Activated CD8-positive, alpha-beta memory T cell treated with anti-CD3 and anti-CD28 coated beads, Interleukin-2, amount 50 U/mL, for 24 hours (primary cell): ENCODE measurements around the gene EBF4.
"Not testable (repeated sequence)": the region's sequence is repeated elsewhere in the genome, so short reads cannot be mapped to it uniquely, and the experiment has no call there.

Experiments
- DNase-seq: peaks from one replicate; pipeline ENCODE4 v3.0.0-alpha.2; 2020; ENCODE audit errors: extremely low read depth

EBF4 gene

GRCh38 chr20:2673453-2673852, 19.1 kb upstream of the EBF4 start:
- no peak for DNase-seq

GRCh38 chr20:2680046-2680445, 12.5 kb upstream of the EBF4 start:
- DNase-seq = no peak

GRCh38 chr20:2682040-2682439, 10.5 kb upstream of the EBF4 start:
- not testable (repeated sequence) for DNase-seq

- not testable (repeated sequence) for DNase-seq
Measured at GRCh38 chr20:2684817-2685216, 7.8 kb upstream of the EBF4 start.

GRCh38 chr20:2687514-2687913, 5.1 kb upstream of the EBF4 start:
- DNase-seq = no peak

GRCh38 chr20:2688041-2688591, 4.5 kb upstream of the EBF4 start:
- DNase-seq = peak; percentile 39

GRCh38 chr20:2690213-2690612, 2.4 kb upstream of the EBF4 start:
- no peak for DNase-seq

GRCh38 chr20:2690718-2691117, 1.9 kb upstream of the EBF4 start:
- no peak for DNase-seq

- DNase-seq = no peak
Measured at GRCh38 chr20:2691127-2691526, 1.5 kb upstream of the EBF4 start.

- DNase-seq = no peak
Measured at GRCh38 chr20:2691663-2692035, 931 bp upstream of the EBF4 start.

- no peak for DNase-seq
Measured at GRCh38 chr20:2692886-2693285, 306 bp downstream of the EBF4 start.

GRCh38 chr20:2693286-2694007, 867 bp downstream of the EBF4 start:
- DNase-seq = peak; percentile 9

- no peak for DNase-seq
Measured at GRCh38 chr20:2694008-2694471, 1.5 kb downstream of the EBF4 start.

GRCh38 chr20:2694519-2694918, 1.9 kb downstream of the EBF4 start:
- DNase-seq = no peak

GRCh38 chr20:2695206-2695983, 2.8 kb downstream of the EBF4 start:
- DNase-seq = no peak

GRCh38 chr20:2695984-2696525, 3.5 kb downstream of the EBF4 start:
- not testable (repeated sequence) for DNase-seq

- DNase-seq = no peak
Measured at GRCh38 chr20:2696646-2697045, 4.1 kb downstream of the EBF4 start.

GRCh38 chr20:2697768-2698167, 5.2 kb downstream of the EBF4 start:
- no peak for DNase-seq

- DNase-seq = no peak
Measured at GRCh38 chr20:2698186-2698817, 5.7 kb downstream of the EBF4 start.

GRCh38 chr20:2698912-2699311, 6.3 kb downstream of the EBF4 start:
- DNase-seq = no peak

- no peak for DNase-seq
Measured at GRCh38 chr20:2699775-2700413, 7.3 kb downstream of the EBF4 start.
